GM21390 (cell line): ENCODE measurements around the gene BEND5.

Experiments used
- ATAC-seq: cut with Tn5 transposase; IDR thresholded peaks from one replicate; pipeline ENCODE4 v1.9.1; 2021; ENCODE audit not compliant: unreplicated experiment

Gene BEND5

DNA sequence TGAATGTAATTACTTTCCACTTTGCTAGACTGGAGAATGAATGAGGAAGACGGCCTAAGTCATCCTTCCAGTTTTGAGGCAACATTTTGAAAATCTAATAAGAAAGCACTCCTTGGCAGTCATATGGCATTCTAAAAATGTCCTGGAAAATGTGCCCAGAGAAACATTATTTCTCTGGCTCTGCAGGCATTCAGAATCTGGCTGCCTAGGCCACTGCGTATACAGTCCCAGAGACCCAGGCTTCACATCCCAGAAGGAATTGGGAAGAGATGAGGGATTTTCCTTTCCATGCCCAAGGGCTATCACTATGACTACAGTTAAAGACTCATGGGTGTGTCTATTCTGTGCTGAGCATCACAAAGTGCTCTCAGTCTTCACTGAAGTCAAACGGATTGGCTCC is 92.9 kb downstream of the BEND5 start:
- ATAC-seq = no peak

DNA sequence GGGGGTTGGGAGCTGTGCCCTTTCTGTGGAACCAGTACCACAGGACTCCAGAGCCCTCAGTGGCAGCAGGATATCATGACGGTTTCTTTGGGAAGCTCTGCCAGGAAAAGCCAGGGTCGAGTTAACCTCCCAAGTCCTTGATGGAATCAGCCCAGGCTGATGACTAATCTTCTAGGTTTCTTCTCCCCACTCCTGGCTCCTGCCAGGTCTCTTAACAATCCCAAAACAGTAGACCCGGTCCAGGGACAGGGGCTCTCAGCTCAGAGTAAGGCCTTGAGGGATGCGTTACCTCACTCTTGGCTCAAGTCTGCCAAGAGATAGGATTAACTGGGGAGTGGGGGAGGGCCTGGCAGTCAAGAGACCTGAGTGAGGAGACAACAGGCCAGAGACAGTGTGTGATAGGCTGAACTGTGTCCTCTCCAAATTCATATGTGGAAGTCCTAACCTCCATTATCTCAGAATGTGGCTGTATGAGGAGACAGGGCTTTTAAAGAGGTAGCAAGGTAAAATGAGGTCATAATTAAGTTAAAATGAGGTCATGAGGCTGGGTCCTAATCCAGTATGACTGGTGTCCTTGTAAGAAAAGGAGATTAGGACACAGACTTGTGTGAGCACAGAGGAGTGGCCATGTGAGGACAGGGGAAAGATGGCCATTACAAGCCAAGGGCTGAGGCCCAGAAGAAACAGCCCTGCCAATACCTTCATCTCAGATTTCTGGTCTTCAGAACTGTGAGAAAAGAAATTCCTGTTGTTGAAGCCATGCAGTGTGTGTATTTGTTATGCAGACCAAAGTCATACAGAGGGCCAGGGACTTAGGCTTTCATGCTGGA is 95.0 kb downstream of the BEND5 start:
- no peak for ATAC-seq

DNA sequence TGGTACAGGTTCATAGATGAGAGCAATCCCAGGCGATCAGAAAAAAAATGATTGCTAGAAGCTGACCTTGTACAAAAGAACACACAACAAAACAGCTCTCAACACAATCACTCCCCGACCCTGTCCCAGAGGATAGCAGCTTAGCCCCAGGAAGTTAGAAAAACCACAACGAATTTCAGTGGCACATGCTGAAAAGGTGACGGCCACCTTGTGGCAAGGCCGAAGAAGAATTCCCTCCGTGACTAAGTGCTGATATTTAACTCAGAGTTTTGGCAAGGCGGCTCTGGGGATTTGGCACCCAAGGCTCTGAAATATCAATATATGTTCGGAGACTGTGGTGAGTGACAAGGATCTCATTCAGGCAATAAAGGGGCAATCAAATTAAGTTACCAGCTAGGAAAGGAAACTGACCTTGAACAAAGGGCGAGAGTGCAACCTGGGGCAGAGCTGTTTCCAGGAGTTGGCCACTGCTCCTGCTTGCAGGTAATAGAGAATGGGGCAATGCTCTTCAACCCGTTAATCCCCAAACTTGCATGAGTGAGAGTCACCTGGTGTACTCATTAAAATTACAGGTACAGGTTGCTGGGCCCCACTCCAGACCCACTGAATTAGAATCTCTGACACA is 96.2 kb downstream of the BEND5 start:
- no peak for ATAC-seq

DNA sequence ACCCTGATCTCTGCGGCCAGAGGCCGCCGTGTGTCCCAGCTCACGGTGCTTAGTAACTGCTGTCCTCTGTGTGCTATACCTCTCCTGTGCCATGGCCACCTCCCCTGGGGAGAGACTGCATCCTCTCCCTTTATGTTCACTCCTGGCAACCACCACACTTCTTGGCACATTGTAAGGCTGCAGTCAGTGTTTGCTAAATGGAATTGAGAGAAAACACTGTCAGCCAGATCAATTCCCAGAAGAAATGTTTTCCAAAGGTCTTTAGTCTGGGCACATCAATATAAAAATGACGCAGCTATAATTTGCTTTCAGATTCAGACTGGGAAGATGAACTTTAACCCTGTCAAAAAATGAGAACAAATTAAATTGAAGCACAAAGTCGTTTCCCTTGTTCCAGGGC is 96.8 kb downstream of the BEND5 start:
- no peak for ATAC-seq

DNA sequence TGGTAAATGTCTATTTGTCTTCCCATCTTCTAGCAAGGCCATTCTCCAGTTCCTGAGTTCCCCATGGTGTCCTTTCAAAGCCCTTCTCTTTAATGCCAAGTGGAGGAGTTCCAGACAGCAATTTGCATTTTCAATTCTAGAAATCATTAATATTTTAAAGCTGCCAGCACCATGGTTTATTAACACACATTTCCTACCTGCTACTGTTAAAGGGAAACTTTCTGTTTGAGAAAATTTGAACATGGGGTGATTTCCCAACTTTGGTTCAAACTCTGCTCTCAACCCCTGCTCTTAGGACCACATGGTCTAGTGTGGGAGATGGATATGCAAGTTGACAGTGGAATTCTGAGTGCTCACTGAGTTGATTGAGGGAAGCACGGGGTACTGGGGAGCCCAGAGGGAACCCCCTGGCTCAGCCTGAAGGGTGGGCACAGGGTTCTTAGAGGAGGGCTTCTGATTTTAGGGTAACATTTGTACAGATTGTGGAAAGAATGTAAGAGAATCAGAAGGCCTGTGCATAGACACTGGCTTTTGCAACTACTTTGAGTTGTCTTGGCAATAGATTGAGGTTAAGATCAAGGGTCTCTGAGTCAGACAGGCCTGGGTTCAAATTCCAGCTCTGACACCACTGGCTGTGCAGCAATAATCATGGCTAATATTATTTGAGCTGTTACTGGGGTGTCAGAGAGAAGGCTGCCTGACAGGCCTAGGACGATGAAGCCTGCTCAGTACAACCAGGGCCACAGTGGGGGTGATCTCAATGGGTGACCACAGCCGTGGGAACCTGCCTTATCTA is 97.8 kb downstream of the BEND5 start:
- no peak for ATAC-seq
